HG03175 (cell line): ENCODE results near the gene GEMIN5.
A peak's percentile ranks its signal among the peaks of the same experiment; 100 is the strongest.

Source experiments
- ATAC-seq: cut with Tn5 transposase; IDR thresholded peaks from one replicate; pipeline ENCODE4 v1.9.1; 2021; ENCODE audit warnings: mild to moderate bottlenecking, moderate library complexity; ENCODE audit not compliant: unreplicated experiment

Gene GEMIN5

DNA sequence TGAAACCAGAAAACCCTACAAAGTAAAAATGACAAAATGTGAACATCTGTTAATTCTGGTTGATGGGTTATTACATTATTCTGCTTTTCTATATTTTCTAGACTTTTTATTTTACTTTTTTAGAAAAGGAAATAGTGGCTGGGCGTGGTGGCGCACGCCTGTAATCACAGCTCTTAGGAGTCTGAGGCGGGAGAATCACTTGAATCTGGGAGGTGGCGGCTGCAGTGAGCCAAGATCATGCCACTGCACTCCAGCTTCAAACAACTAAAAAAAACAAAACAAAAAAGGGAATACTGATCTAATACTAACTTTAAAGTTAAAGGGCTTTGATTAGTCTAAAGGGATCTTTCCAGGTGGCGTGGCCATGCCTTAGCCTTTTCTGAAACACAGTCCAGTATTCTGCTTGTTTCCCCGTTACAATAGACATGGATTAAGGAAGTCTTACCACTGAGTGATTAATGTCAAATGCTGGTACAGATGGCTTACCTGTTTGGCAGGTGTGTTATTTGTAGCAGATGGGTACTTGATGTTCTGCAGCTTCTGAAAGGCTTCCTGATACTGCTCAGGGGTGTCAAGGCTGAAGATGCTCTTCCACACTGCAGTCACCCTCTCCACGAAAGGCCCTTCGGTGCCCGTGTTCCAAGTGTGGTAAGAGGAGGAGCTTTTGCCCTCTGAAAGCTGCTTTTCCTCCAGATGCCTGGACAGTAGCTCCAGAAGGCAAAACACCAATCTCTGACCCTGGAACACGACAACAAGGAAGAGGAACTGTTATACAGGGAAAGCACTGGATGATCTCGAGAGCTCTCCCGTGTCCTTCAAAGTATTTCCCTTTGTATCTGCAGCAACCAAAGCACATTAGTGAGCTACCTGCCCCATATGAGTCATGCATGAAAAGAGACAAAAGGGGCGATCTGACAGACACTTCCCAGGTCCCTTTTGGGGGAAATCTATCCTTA, 42.1 kb downstream of the GEMIN5 start:
- ATAC-seq = no peak

DNA sequence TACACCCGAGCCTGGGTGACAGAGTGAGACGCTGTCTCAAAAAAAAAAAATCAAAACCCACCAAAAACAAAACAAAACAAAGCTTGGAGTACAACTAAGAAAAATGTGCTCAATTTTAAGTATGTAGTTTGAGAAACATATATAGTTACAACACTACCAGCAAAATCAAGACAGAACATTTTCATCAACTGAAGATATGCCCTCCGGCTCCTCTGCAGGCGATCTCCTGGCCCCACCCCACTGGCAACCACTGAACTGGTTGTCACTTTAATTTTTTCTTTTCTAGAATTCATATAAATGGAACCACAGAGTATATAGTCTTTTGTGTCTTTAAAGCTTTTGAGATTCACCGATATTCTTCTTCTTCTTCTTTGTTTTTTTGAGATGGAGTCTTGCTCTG, 44.6 kb downstream of the GEMIN5 start:
- no peak for ATAC-seq

DNA sequence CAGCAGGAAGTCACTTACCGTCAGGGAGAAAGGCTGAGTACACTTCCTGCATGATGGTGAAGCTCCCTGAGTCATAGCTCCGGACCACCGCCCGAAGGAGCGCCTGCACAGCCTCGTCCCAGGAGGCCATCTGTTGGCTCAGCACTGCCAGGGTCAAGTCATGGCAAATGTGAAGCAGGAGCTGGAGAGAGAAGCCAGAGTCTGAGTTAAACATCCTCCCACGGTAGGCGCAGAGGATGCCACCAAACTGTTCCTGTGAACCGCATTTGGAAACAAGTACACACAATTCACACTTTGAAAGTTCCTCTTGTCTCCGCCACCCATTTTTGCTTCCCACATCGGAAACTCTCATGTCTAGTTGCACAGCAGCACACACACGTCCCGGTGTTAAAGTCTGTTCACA, 45.6 kb downstream of the GEMIN5 start:
- no peak for ATAC-seq

DNA sequence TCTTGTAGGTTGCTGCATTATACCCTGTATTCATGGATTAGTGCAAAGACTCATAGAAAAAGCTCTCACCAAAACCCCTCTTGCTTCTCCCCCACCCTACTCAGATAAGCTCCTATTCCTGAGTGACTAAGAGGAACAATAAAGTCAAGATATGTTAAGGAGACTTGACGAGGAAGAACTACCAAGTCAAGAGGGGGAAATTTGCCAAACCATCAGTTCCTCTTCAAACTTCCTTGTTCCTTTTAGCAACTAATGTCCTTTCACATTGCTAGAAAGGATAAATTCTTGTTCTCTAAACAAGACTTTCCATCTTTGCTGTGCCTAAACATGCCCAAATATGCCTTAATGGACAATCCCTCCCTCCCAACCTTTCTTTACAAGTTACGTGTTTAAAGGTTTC, 52.6 kb downstream of the GEMIN5 start:
- no peak for ATAC-seq

DNA sequence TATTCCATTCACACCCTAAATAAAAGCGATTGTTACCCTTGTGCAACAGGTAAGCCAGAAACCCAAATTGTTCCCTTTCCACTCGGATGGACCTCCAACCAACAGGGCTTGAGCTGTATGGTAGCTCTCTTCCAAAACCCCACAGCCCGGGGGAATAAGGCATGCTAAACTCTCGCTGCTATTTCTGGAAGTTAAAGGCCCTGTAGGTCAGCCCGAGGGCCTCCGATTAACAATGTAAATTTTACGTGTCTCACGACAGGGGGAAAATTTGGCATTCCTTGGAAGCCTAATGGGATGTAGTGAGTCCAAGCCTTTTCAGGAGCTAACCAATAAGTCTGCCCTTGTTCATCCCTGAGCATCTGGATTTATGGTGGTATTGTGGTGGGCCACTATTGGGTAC, 53.6 kb downstream of the GEMIN5 start:
- ATAC-seq = no peak

DNA sequence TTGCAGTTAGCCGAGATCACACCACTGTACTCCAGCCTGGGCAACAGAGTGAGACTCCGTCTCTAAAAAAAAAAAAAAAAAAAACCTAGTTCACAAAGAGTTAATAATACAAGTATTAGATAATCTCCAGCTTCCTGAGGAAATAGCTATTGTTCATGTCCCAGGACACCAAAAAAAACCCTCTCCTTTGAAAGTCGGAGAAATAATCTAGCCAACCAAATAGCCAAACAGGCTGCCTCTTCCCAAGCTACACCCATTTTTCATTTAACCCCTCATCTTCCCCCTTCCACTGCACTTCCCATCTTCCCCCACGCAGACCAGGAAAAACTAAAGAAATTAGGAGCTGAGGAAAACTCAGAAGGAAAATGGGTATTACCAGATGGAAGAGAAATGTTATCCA, 56.0 kb downstream of the GEMIN5 start:
- no peak for ATAC-seq

DNA sequence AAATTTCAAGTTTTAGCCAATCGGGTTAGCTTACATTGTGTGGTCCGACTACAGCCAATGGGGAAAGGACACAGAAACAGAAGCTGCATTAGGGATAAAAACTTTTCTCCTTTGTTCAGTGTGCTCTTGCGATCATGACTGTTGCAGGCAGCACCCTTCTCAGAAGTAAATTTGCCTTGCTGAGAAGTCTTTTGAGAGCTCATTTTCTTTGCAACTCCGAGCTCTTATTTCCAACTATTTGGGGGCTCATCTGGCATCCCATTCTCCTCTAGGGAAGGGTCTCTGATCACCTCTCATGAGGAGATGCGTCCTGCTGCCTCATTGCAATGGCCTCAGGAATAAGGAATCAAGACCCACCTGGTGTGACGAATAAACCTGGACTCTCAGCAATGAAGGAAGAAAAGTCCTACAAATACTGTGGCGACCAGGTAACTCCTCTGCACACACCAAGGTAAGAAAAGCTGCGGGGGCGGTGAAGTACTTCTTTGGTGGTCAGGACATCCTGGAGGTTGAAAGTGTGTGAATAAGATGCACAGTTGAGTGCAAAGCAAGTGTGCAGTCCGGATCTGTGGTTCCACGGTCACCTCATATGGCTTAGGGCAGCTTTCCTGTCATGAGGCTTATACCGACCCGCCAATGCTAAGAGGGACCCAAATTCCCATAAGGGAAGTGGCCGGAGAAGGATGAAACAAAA, 59.2 kb downstream of the GEMIN5 start:
- no peak for ATAC-seq

DNA sequence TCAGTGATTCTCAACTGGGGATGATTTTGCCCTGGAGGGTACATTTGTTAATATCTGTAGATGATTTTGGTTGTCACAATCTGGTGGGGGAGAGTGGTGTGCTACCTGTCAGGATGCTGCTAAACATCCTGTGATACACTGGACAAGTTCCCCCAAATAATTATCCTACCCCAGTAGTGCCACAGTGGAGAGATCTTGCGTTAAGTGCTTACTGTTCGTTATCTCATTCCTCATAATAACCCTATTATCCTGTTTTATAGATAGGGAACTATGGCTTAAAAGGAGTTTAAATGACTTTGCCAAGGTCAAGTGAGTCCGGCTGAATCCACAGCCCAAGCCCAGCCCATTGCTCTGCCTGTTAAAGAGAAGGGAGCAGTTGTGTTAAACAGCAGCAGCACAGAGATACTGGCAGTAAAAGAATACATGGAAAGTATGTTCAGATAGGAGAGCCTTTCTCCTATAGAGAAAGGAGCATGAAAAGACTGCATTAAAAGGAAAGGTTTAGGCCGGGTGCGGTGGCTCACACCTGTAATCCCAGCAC, 64.2 kb downstream of the GEMIN5 start:
- no peak for ATAC-seq

DNA sequence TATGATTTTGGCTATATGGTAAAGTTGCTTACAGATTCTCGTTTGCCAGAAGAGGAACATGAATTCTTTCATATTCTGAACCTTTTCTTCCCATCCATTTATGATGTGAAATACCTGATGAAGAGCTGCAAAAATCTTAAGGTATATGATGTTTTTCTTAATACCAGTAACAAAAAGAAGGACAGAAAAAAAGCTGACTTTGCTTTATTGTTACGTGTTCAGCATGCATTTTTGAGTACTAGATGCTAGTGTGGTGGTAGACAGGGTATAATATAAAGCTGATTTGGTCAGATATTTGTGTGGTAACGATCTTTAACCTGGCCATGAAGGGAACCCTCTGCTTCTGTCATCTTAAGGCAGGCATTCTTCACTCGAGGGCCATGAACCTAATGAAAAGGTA, 66.3 kb downstream of the GEMIN5 start:
- ATAC-seq = no peak

DNA sequence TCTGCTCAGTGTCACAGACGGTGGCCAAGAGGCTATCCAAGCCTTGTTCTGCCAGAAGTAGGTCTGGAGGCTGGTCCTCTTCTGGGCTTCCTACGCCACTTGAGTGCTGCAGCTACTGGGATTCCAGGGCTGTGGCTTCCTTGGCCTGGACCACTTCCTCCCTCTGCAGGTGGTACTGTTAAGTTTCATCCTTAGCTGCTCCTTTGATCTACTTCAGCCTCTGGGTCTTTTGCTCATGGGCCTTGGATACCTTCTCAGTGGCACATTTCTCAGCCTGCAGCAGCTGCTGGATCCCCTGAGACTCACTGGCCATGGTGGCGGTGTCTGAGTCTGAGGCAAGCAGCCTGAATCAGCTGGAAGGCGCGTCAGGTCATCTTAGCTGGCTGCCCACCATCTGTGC, 69.3 kb downstream of the GEMIN5 start:
- no peak for ATAC-seq

DNA sequence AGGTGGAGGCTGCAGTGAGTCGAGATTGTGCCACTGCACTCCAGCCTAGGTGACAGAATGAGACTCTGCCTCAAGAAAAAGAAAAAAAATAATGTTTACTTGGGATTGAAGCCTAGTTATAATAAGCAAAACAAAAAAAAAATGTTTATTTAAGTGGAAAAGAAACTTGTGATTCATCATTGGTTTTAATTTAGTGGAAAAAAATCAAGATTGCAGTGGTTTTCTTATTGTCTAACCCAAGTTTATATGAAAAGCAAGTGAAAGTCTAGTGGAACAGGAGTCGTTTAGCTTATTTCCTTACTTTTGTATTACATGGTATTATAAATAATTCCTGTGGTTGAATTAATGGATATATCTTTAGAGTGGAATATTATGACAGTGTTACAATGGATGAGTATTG, 71.2 kb downstream of the GEMIN5 start:
- ATAC-seq = no peak

DNA sequence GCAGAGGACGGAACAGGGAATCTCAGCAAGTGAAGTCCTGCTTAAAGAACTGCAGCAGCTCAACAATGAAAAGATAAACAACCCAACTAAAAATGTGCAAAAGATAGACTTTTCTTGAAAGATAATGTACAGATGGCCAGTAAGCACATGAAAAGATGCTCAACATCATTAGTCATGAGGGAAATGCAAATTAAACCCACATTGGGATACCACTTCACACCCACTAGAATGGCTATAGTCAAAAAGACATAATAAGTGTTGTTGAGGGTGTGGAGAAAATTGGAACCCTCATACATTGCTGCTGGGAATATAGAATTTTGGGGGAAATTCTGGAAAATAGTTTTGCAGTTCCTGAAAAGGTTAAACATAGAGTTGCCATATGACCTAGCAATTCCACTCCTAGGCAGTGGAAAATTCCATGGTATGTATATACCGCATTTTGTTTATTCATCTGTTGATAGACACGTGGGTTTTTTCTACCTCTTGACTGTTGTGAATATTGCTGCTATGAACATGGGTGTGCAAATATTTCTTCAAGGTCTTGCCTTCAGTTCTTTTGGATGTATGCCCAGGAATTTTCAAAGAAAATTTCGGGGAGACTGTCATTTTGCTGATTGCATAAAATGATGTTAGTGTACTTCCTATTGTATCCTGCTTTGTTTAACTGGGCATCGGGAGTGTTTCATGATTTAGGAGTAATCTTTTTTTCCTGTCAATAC, 72.4 kb downstream of the GEMIN5 start:
- no peak for ATAC-seq

DNA sequence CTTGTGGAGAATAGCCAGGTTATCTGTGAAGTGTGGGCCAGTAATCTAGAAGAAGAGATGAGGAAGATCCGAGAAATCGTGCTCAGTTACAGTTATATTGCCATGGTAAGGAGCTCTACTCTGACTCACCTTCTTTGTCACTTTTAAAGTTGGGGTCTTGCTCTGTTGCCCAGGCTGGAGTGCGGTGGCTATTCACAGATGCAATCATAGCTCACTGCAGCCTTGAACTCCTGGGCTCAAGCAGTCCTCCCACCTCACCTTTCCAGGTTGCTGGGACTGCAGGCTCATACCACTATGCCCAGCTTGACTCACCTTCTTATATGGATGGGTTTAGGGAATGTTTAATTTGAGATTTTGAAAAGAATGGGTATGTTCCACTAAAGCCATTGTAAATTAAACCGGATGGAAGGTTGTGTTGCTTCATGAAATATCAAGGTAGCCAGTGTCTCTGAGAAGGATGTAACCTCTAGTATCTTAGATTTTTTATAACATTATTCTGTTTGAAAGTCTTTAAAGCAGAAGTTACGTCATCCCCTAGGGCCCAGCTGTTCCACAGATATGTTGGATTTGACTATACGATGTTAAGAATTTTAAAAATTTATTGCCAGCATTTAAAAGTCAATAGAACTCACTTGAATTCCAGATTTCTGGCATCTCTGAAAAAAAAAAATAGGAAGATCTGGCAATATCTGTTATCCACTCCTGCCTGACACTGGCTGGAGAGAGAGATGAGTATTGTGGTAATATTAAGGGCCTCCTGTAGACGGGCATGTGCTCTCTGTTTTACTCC, 74.5 kb downstream of the GEMIN5 start:
- no peak for ATAC-seq

DNA sequence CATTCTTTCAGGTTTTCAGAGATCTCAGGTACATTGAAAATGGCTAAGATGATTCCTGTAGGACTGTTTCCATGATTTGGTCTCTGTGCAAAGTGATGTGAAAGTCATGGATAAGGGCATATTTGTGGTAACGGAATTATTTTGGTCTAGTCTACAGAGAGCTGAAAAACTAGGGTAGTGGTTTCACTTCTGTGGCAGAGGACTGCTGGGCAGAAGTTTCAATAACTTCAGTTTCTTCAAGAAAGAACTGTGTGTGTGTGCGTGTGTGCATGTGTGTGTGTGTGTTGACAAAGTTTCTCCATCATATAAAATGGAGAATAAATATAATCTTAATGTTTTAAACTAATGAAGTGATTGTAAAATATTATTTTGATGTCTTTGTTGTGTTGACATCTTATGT, 75.2 kb downstream of the GEMIN5 start:
- no peak for ATAC-seq

DNA sequence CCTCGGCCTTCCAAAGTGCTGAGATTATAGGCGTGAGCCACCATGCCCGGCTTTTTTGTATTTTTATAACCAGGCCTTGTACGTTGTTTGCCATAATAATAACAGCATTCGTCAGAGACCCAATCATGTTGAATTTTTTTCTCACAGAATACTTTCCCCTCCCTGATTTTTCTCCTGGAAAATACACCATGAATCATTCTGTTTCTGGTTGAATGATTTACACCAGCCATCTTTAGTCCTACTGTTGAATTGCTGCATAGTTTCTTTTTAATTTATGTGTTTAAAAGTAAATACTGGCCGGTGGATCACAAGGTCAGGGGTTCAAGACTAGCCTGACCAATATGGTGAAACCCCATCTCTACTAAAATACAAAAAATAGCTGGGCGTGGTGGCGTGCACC, 76.1 kb downstream of the GEMIN5 start:
- no peak for ATAC-seq

DNA sequence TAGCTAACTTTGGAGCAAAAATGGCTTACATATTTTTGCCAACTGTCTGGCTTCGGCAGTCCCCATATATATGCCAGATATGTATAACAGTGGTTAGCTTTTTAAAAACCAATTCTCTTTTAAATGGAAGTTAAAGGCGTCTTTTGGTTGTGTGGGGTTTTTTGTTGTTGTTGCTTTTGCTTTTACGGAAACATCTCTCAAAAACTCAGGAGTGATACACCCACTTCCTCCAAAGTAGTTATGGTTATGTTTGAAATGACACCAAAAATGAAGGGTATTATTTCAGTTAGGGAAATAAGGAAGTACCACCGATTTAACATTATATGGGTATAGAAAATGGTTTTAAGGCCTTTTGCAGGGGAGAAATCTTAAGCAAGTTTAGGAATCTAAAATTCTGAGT, 77.2 kb downstream of the GEMIN5 start:
- no peak for ATAC-seq

DNA sequence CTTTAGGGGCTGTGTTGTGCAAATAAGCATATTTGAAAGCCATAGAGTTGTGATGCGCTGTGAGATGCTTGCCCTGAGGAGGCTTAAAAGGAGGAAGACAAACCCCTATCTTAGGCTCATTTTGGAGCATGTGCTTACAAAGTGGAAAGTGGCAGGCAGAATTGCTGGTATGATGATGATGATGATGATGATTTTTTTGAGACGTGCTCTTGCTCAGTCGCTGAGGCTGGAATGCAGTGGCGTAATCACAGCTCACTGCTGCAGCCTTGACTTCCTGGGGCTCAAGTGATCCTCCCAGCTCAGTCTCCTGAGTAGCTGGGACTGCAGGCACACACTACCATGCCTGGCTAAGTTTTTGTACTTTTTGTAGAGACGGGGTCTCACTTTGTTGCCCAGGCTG, 77.9 kb downstream of the GEMIN5 start:
- no peak for ATAC-seq

DNA sequence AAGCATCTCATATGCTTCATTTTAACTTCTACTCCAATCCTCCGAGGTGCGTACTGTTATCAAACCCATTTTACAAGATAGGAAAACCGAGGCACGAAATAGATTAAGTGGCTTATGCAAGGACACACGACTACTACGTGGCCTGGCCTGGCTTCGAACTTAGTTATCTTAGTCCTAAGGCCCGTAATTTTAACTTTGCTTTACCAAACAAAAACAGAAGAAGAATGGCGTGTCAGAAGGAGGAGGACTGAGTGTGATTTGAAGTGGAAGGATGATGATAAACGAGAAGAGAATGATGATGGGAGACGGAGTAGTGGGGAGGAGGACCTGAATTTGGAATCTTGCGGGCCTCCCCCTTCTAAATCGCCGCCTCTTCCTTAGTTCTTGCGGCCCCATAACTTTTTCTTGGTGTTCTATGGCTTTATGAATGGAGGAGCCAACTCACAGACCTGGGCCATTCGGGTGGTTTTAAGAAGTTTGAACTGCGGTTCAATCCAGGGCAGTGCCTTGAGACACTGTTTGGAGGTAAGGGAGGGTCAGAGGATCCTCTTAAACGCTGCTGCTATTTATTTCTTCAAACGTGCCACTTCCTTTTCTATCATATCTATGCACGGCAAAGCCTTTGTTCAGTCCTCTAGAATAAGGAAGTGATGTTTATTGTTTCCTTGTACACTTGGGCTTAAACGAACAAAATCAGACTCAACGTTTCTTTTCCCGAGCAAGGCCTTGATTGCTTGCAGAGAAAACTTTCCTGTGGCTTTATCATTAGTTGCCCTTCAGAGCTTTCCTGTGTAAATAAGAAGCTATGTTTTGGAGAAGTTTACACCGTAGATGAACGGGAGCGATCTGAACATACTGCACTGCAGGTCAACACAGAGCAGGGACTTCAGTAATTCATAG, 78.8 kb downstream of the GEMIN5 start:
- peak; percentile 23 for ATAC-seq

DNA sequence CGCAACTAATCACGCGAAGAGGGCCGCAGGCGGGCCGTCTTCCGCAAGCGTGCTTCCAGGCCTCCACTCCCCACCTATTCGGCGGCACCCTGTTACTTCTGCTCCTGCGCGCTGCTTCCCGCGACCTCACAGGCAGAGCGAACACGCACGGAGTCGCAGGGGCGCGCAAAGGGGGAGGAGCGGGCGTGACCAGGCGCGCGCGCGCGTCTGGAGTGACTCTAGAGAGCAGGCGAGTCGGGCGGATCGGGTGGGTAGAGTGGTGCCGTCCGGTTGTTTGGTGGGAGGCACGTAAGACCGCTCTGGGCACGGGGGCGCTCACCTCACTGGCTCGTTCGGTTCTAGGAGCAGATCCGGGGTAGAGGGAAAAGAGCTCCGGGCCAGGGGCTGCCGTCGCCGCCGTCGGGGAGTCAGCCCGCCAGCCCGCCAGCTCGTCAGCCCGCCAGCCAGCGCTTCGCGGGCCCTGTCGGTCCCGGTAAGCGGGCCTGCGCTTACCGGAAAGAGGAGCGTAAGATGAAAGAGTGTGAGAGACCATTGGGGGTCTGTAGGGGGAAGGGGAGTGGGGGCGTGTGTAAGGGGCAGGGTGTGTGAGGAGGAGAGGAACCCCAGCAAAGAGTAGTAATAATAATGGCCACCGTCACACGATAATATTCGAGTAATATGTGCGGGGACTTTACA, 79.6 kb downstream of the GEMIN5 start, which contains the start of gene CNOT8:
Gene CNOT8 (plus strand): TSS at position 331 of the 675 bp plus-strand sequence. CDS start 4,652 bp downstream, outside the sequence.
- peak; percentile 82 for ATAC-seq
